IMR-90 (cell line): ENCODE measurements around the gene GREB1L. TPM values are rescaled to one million over a fixed set of nuclear protein-coding genes. Genes with fewer than 3 reads are reported as not detected.

Source experiments
- ATAC-seq: fragments of 200-7000 bp; cut with Tn5 transposase; 2 replicates; pipeline ENCODE4 v1.9.1; 2020; ENCODE audit warnings: low read depth, mild to moderate bottlenecking, moderate library complexity
- BruUV-seq: library from RNA; stranded (reverse); fragments of 400-500 nt; replicated peaks from 2 replicates; lab custom pipeline; 2021; lab: Mats Ljungman, UMichigan
- CTCF ChIA-PET: fragments of 300-600 bp; formaldehyde crosslinking; extraction: SDS; loops from one replicate; lab custom pipeline; 2021; ENCODE audit warnings: antibody characterized with exemption; lab: Yijun Ruan, JAX
- POLR2A ChIA-PET: fragments of 300-600 bp; sonication (Branson Sonifier 250); formaldehyde crosslinking; loops from one replicate; lab custom pipeline; 2022; ENCODE audit warnings: antibody characterized with exemption; ENCODE audit not compliant: unreplicated experiment; lab: Charles Lee
- DNase-seq: peaks from one replicate; pipeline ENCODE4 v3.0.0; 2013
- H2AFZ ChIP-seq: replicated peaks from 2 replicates; pipeline ENCODE3; 2013; ENCODE audit warnings: low read length, mild to moderate bottlenecking; ENCODE audit not compliant: poor library complexity
- H2AK5ac ChIP-seq: 2 replicates; pipeline ENCODE4 v1.6.1; 2013; ENCODE audit warnings: low read depth, low read length, inconsistent platforms
- H2AK9ac ChIP-seq: replicated peaks from 2 replicates; pipeline ENCODE3; 2013; ENCODE audit warnings: mild to moderate bottlenecking, low read depth, low read length, moderate library complexity; ENCODE audit not compliant: poor library complexity
- H2BK120ac ChIP-seq: 2 replicates; pipeline ENCODE4 v1.6.1; 2013; ENCODE audit warnings: low read depth, low read length, inconsistent platforms
- H2BK15ac ChIP-seq: 3 replicates; pipeline ENCODE4 v1.6.1; 2013; ENCODE audit warnings: low read depth, low read length, inconsistent platforms
- H2BK20ac ChIP-seq: 2 replicates; pipeline ENCODE4 v1.6.1; 2013; ENCODE audit warnings: low read depth, mild to moderate bottlenecking, inconsistent platforms, low read length, moderate library complexity
- H2BK5ac ChIP-seq: 2 replicates; pipeline ENCODE4 v1.6.1; 2013; ENCODE audit warnings: mild to moderate bottlenecking, low read depth, low read length, inconsistent platforms; ENCODE audit not compliant: poor library complexity, severe bottlenecking
- H3K14ac ChIP-seq: replicated peaks from 2 replicates; pipeline ENCODE4 v1.6.1; 2013; ENCODE audit warnings: low read depth, low read length, inconsistent platforms
- H3K18ac ChIP-seq: 2 replicates; pipeline ENCODE4 v1.6.1; 2013; ENCODE audit warnings: low read depth, low read length, control low read depth
- H3K23ac ChIP-seq: 2 replicates; pipeline ENCODE4 v1.6.1; 2013; ENCODE audit warnings: low read depth, low read length, inconsistent platforms
- H3K27ac ChIP-seq: 2 replicates; pipeline ENCODE4 v1.5.1; 2013; ENCODE audit warnings: mild to moderate bottlenecking, control low read depth, low read length; ENCODE audit not compliant: insufficient read depth
- H3K27me3 ChIP-seq: 2 replicates; pipeline ENCODE4 v1.6.1; 2013; ENCODE audit warnings: low read length; ENCODE audit not compliant: control insufficient read depth, insufficient read depth
- H3K36me3 ChIP-seq: 2 replicates; pipeline ENCODE4 v1.6.1; 2013; ENCODE audit warnings: low read length, mixed read lengths; ENCODE audit not compliant: control insufficient read depth, insufficient read depth
- H3K4ac ChIP-seq: 2 replicates; pipeline ENCODE4 v1.6.1; 2013; ENCODE audit warnings: low read depth, low read length, inconsistent platforms
- H3K4me1 ChIP-seq: 2 replicates; pipeline ENCODE4 v1.6.1; 2013; ENCODE audit warnings: low read length, mixed read lengths; ENCODE audit not compliant: control insufficient read depth, insufficient read depth
- H3K4me2 ChIP-seq: 2 replicates; pipeline ENCODE4 v1.6.1; 2013; ENCODE audit warnings: low read depth, mild to moderate bottlenecking, control low read depth, low read length, moderate library complexity
- H3K4me3 ChIP-seq: 2 replicates; pipeline ENCODE4 v1.5.1; 2013; ENCODE audit warnings: low read depth, mild to moderate bottlenecking, control low read depth, low read length, moderate library complexity; ENCODE audit not compliant: insufficient read depth
- H3K56ac ChIP-seq: 2 replicates; pipeline ENCODE4 v1.6.1; 2013; ENCODE audit warnings: low read length, inconsistent platforms; ENCODE audit not compliant: insufficient read depth; ENCODE audit errors: extremely low read depth
- H3K79me1 ChIP-seq, 2 experiments: 2 replicates each; pipeline ENCODE4 v1.6.1; 2013; ENCODE audit warnings: low read length in 2 of 2, inconsistent platforms in 1 of 2, low read depth in 1 of 2
- H3K9ac ChIP-seq: 2 replicates; pipeline ENCODE4 v1.6.1; 2013; ENCODE audit warnings: low read depth, low read length, control low read depth
- H3K9me1 ChIP-seq: 2 replicates; pipeline ENCODE4 v1.6.1; 2013; ENCODE audit warnings: low read length, inconsistent platforms; ENCODE audit not compliant: insufficient read depth
- H3K9me3 ChIP-seq: 2 replicates; pipeline ENCODE4 v1.6.1; 2013; ENCODE audit warnings: low read length; ENCODE audit not compliant: control insufficient read depth, insufficient read depth
- H4K20me1 ChIP-seq: 2 replicates; pipeline ENCODE4 v1.6.1; 2013; ENCODE audit warnings: low read length, inconsistent platforms; ENCODE audit not compliant: insufficient read depth
- H4K5ac ChIP-seq: 2 replicates; pipeline ENCODE4 v1.6.1; 2013; ENCODE audit warnings: mild to moderate bottlenecking, low read depth, low read length, control low read depth
- H4K8ac ChIP-seq, 2 experiments: 2 replicates each; pipeline ENCODE4 v1.6.1; 2013; ENCODE audit warnings: low read depth in 2 of 2, low read length in 2 of 2, control low read depth in 1 of 2, inconsistent platforms in 1 of 2
- H4K91ac ChIP-seq: 2 replicates; pipeline ENCODE4 v1.6.1; 2013; ENCODE audit warnings: low read depth, low read length, inconsistent platforms; ENCODE audit not compliant: insufficient read depth
- BHLHE40 ChIP-seq: fragments of 150-350 bp; IDR thresholded peaks from 2 replicates; pipeline ENCODE4 v1.6.1; 2016; ENCODE audit warnings: mild to moderate bottlenecking, low read depth, low read length
- CEBPB ChIP-seq: IDR thresholded peaks from 2 replicates; pipeline ENCODE4 v1.6.1; 2012; ENCODE audit warnings: low read depth, low read length, improper control_type of control experiment
- CHD1 ChIP-seq: IDR thresholded peaks from 2 replicates; pipeline ENCODE4 v1.6.1; 2012; ENCODE audit warnings: low read depth, low read length, improper control_type of control experiment
- CTCF ChIP-seq: conservative IDR thresholded peaks from 2 replicates; pipeline ENCODE4 v1.5.1; 2012; ENCODE audit warnings: mild to moderate bottlenecking, low read depth, low read length, improper control_type of control experiment
- ELK1 ChIP-seq: fragments of 150-350 bp; IDR thresholded peaks from 2 replicates; pipeline ENCODE4 v1.6.1; 2016; ENCODE audit warnings: low read depth, mild to moderate bottlenecking, low read length, moderate library complexity, borderline replicate concordance
- FOS ChIP-seq: fragments of 150-350 bp; IDR thresholded peaks from 2 replicates; pipeline ENCODE4 v1.6.1; 2016; ENCODE audit warnings: low read depth, low read length
- MAFK ChIP-seq: IDR thresholded peaks from 2 replicates; pipeline ENCODE4 v1.6.1; 2012; ENCODE audit warnings: low read depth, low read length, improper control_type of control experiment
- MAZ ChIP-seq: IDR thresholded peaks from 2 replicates; pipeline ENCODE4 v1.6.1; 2012; ENCODE audit warnings: low read depth, mild to moderate bottlenecking, low read length, improper control_type of control experiment, moderate library complexity, borderline replicate concordance
- MXI1 ChIP-seq: IDR thresholded peaks from 2 replicates; pipeline ENCODE4 v1.6.1; 2012; ENCODE audit warnings: low read depth, mild to moderate bottlenecking, low read length, moderate library complexity, borderline replicate concordance
- NFE2L2 ChIP-seq: fragments of 150-350 bp; IDR thresholded peaks from 2 replicates; pipeline ENCODE4 v1.6.1; 2016; ENCODE audit warnings: low read depth, mild to moderate bottlenecking, low read length
- POLR2A ChIP-seq: IDR thresholded peaks from 2 replicates; pipeline ENCODE4 v1.6.1; 2012; ENCODE audit warnings: mild to moderate bottlenecking, low read depth, low read length
- RAD21 ChIP-seq: IDR thresholded peaks from 2 replicates; pipeline ENCODE4 v1.6.1; 2012; ENCODE audit warnings: low read length, improper control_type of control experiment
- RCOR1 ChIP-seq: IDR thresholded peaks from 2 replicates; pipeline ENCODE4 v1.6.1; 2012; ENCODE audit warnings: mild to moderate bottlenecking, low read length, improper control_type of control experiment; ENCODE audit not compliant: insufficient replicate concordance
- RFX5 ChIP-seq: IDR thresholded peaks from 2 replicates; pipeline ENCODE4 v1.8.0; 2012; ENCODE audit warnings: low read depth, mild to moderate bottlenecking, low read length, moderate library complexity
- SMC3 ChIP-seq: fragments of 150-350 bp; IDR thresholded peaks from 2 replicates; pipeline ENCODE4 v1.6.1; 2016; ENCODE audit warnings: low read depth, mild to moderate bottlenecking, antibody characterized with exemption, low read length, moderate library complexity
- USF2 ChIP-seq: fragments of 150-350 bp; IDR thresholded peaks from 2 replicates; pipeline ENCODE4 v1.6.1; 2017; ENCODE audit warnings: mild to moderate bottlenecking, antibody characterized with exemption, low read length, low read depth
- WGBS, 2 experiments: methylation state at CpG; one replicate each; pipeline versions ENCODE4 v1.1.5 to v1.1.7; 2013; ENCODE audit warnings: missing lambda C conversion rate in 2 of 2; ENCODE audit not compliant: insufficient read length in 1 of 2; ENCODE audit errors: extremely low coverage in 2 of 2; 5-methylcytosine and 5-hydroxymethylcytosine counted together
- dilution Hi-C: fragments of 300-500 bp; cut with HindIII; formaldehyde crosslinking; loops from one replicate; pipeline ENCODE4 v1.14.3; 2018; ENCODE audit warnings: low sequenced_read_pairs; ENCODE audit not compliant: unreplicated experiment
- in situ Hi-C: fragments of 300-500 bp; cut with MboI; formaldehyde crosslinking; loops from 3 replicates; pipeline ENCODE4 v1.14.3; 2019; ENCODE audit warnings: low sequenced_read_pairs, inconsistent platforms, mixed read lengths
- intact Hi-C: fragments of 100-400 bp; cut with micrococcal nuclease; formaldehyde crosslinking; loops from 2 replicates; pipeline ENCODE4 v1.10.0; 2022
- polyA plus RNA-seq, 3 experiments: library from polyadenylated mRNA; depleted of rRNA; stranded (reverse); fragments of >200 nt; gene quantifications; 2 replicates each; pipeline ENCODE4 v1.2.3, GENCODE V29; 2012; ENCODE audit warnings: low replicate concordance in 1 of 3
- total RNA-seq: library from RNA; depleted of rRNA; stranded (reverse); fragments of >200 nt; gene quantifications from 2 replicates; pipeline ENCODE4 v1.2.3, GENCODE V29; 2012

Gene GREB1L
- total and polyA plus RNA-seq, 2 of the 4 experiments (the other 2 are of a cell fraction) = under 0.01 to 0.02 TPM

GRCh38 chr18:21496277-21496835 is 254.3 kb downstream of the GREB1L start:
- Histone ChIP-seq H3K18ac (no peak overlapping the region), H3K9me1 (no peaks in the 10 kb centered on the region), H3K27me3 (peaks cover 12% of the 10 kb centered on the region), H3K79me1 (no peaks in the 10 kb centered on the region), H3K56ac (no peak overlapping the region), H3K4me3 (no peak overlapping the region), H3K27ac (no peak overlapping the region), H3K23ac (no peak overlapping the region), H3K4me1 (no peaks in the 10 kb centered on the region), H2AK9ac (no peak overlapping the region), H2BK20ac (no peak overlapping the region), H2BK5ac (no peak overlapping the region), H2BK15ac (no peak overlapping the region), H2AK5ac (no peak overlapping the region), H4K91ac (no peak overlapping the region), H4K20me1 (no peaks in the 10 kb centered on the region), H3K36me3 (no peaks in the 10 kb centered on the region), H4K5ac (no peak overlapping the region), H3K9me3 (no peaks in the 10 kb centered on the region), H3K4me2 (no peak overlapping the region), H3K9ac (no peak overlapping the region), H3K14ac (no peak overlapping the region), H2AFZ (no peak overlapping the region), H3K4ac (no peak overlapping the region), H2BK120ac (no peak overlapping the region), H4K8ac (no peak overlapping the region)
- in situ Hi-C loops (loop anchor here (25.0 kb wide), 1 partner anchor 466 kb away; no protein-coding TSS in a partner anchor), dilution Hi-C loops (no loop called here), intact Hi-C loops (no loop called here)
- CTCF ChIA-PET = no interaction called here
- POLR2A ChIA-PET = no interaction called here
- no peak for ATAC-seq
- no TSS peak for BruUV-seq
- DNase-seq = no peak
- WGBS, 2 experiments = 73% methylated on average over 5 of the region's 12 CpGs; no CpG with 5 or more reads in 1 of the 2 experiments
- TF ChIP-seq RAD21 (no peak), SMC3 (no peak), RCOR1 (no peak), USF2 (no peak), MAFK (no peak), RFX5 (no peak), BHLHE40 (no peak), CTCF (no peak), FOS (no peak), CEBPB (no peak), MAZ (no peak), NFE2L2 (no peak), CHD1 (no peak), POLR2A (no peak), ELK1 (no peak), MXI1 (no peak)
